GM12878 (cell line): Measurements from ENCODE around the gene KIF17.

Experiments
- ATF2 ChIP-seq: IDR thresholded peaks from 2 replicates; pipeline ENCODE4 v1.6.1; 2012; ENCODE audit warnings: low read length, inconsistent platforms
- CREB1 ChIP-seq: IDR thresholded peaks from 2 replicates; pipeline ENCODE4 v1.6.1; 2012; ENCODE audit warnings: low read depth, mild to moderate bottlenecking, inconsistent platforms
- CTCF ChIP-seq, 3 experiments: IDR thresholded peaks in 2 of 3; conservative IDR thresholded peaks in 1 of 3; 2 replicates each; pipeline ENCODE4 v1.5.1; 2011; ENCODE audit warnings: low read depth in 3 of 3, low read length in 3 of 3, mild to moderate bottlenecking in 3 of 3, control low read depth in 2 of 3, moderate library complexity in 2 of 3, inconsistent platforms in 1 of 3, mixed read lengths in 1 of 3; ENCODE audit not compliant: control insufficient read depth in 2 of 3, insufficient read depth in 1 of 3; ENCODE audit errors: extremely low read depth in 1 of 3
- DPF2 ChIP-seq: fragments of 450-650 bp; IDR thresholded peaks from 2 replicates; pipeline ENCODE4 v1.6.1; 2017; ENCODE audit warnings: mild to moderate bottlenecking
- ELK1 ChIP-seq: IDR thresholded peaks from 2 replicates; pipeline ENCODE4 v1.6.1; 2012; ENCODE audit warnings: low read depth, low read length, improper control_type of control experiment
- EZH2 ChIP-seq: IDR thresholded peaks from 2 replicates; pipeline ENCODE4 v1.6.1; 2012; ENCODE audit warnings: low read depth, mild to moderate bottlenecking, control low read depth, inconsistent platforms, low read length, borderline replicate concordance; ENCODE audit not compliant: control insufficient read depth
- HDAC2 ChIP-seq: fragments of 200-600 bp; sonication (generic); IDR thresholded peaks from 2 replicates; pipeline ENCODE4 v1.6.1; 2017
- HSF1 ChIP-seq: fragments of 150-350 bp; IDR thresholded peaks from 2 replicates; pipeline ENCODE4 v1.6.1; 2014; ENCODE audit warnings: mild to moderate bottlenecking, low read depth, low read length
- KAT2A ChIP-seq: conservative IDR thresholded peaks from 2 replicates; pipeline ENCODE4 v1.6.1; 2011; ENCODE audit warnings: low read depth, low read length; ENCODE audit not compliant: control insufficient read depth
- RFX5 ChIP-seq: IDR thresholded peaks from 2 replicates; pipeline ENCODE4 v1.6.1; 2011; ENCODE audit warnings: low read depth, low read length, improper control_type of control experiment
- SIN3A ChIP-seq: IDR thresholded peaks from 2 replicates; pipeline ENCODE4 v1.6.1; 2012; ENCODE audit warnings: low read depth, low read length, improper control_type of control experiment
- SRF ChIP-seq, 2 experiments: IDR thresholded peaks; 2 replicates each; pipeline ENCODE4 v1.6.1; 2011; ENCODE audit warnings: low read depth in 2 of 2, low read length in 2 of 2, mild to moderate bottlenecking in 1 of 2, moderate library complexity in 1 of 2
- ZBED1 ChIP-seq: IDR thresholded peaks from 2 replicates; pipeline ENCODE4 v1.6.1; 2016; ENCODE audit warnings: borderline replicate concordance

- TF ChIP-seq SIN3A = no peak
- TF ChIP-seq ELK1 = no peak
- no peak for TF ChIP-seq HSF1
- TF ChIP-seq CTCF (IDR thresholded peaks at IDR 0.05 in 2 of 3, conservative IDR thresholded peaks at IDR 0.05 in 1 of 3; ENCODE audit: control insufficient read depth in 2 of 3, extremely low read depth in 1 of 3, insufficient read depth in 1 of 3, low read depth in 3 of 3, low read length in 3 of 3) = no peak
- no peak for TF ChIP-seq DPF2
- TF ChIP-seq SRF (IDR thresholded peaks at IDR 0.05; ENCODE audit: low read depth in 2 of 2, low read length in 2 of 2) = no peak
- TF ChIP-seq CREB1 = no peak
- TF ChIP-seq HDAC2 = no peak
- no peak for TF ChIP-seq EZH2
- TF ChIP-seq ATF2 = no peak
- no peak for TF ChIP-seq ZBED1
- no peak for TF ChIP-seq KAT2A
- no peak for TF ChIP-seq RFX5
Observed at GRCh38 chr1:20624709-20625108, 93.1 kb downstream of the KIF17 start.
